Neural cell (in vitro differentiated cells): ENCODE data around the gene ST3GAL3.

Experiments
- EP300 ChIP-seq: fragments of 450-650 bp; conservative IDR thresholded peaks from 2 replicates; pipeline ENCODE4 v1.6.1; 2014; ENCODE audit warnings: antibody characterized with exemption, mild to moderate bottlenecking, moderate library complexity; ENCODE audit not compliant: poor library complexity, severe bottlenecking
- EZH2 ChIP-seq: fragments of 200-600, 300-800 bp; shearing (Covaris generic), sonication (generic); IDR thresholded peaks from 2 replicates; pipeline ENCODE4 v1.6.1; 2014; ENCODE audit warnings: antibody characterized with exemption, low read length, borderline replicate concordance, mild to moderate bottlenecking; ENCODE audit not compliant: insufficient read depth, poor library complexity, severe bottlenecking
- REST ChIP-seq: IDR thresholded peaks from 2 replicates; pipeline ENCODE4 v1.6.1; 2012; ENCODE audit warnings: borderline replicate concordance
- TAF1 ChIP-seq: IDR thresholded peaks from 2 replicates; pipeline ENCODE4 v1.6.1; 2012; ENCODE audit warnings: low read depth
- TF ChIP-seq, protein P1 (sequence below): fragments of 450-650 bp; IDR thresholded peaks from 2 replicates; pipeline ENCODE4 v1.5.1; 2014; ENCODE audit warnings: antibody characterized with exemption, mild to moderate bottlenecking, moderate library complexity; ENCODE audit not compliant: poor library complexity, severe bottlenecking

- TF ChIP-seq, protein P1, sequence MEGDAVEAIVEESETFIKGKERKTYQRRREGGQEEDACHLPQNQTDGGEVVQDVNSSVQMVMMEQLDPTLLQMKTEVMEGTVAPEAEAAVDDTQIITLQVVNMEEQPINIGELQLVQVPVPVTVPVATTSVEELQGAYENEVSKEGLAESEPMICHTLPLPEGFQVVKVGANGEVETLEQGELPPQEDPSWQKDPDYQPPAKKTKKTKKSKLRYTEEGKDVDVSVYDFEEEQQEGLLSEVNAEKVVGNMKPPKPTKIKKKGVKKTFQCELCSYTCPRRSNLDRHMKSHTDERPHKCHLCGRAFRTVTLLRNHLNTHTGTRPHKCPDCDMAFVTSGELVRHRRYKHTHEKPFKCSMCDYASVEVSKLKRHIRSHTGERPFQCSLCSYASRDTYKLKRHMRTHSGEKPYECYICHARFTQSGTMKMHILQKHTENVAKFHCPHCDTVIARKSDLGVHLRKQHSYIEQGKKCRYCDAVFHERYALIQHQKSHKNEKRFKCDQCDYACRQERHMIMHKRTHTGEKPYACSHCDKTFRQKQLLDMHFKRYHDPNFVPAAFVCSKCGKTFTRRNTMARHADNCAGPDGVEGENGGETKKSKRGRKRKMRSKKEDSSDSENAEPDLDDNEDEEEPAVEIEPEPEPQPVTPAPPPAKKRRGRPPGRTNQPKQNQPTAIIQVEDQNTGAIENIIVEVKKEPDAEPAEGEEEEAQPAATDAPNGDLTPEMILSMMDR, result no peak
- no peak for TF ChIP-seq EZH2
- TF ChIP-seq REST, result no peak
- no peak for TF ChIP-seq EP300
- TF ChIP-seq TAF1, result no peak
Observed at GRCh38 chr1:43719063-43719462, 11.7 kb downstream of the ST3GAL3 start.
